Endothelial cell (in vitro differentiated cells): ENCODE results near the gene CHD6. TPM values are rescaled to one million over a fixed set of nuclear protein-coding genes. Genes with fewer than 3 reads are reported as not detected.

Source experiments
- DNase-seq: peaks from one replicate; pipeline ENCODE4 v3.0.0; 2021; ENCODE audit warnings: low spot score
- H3K27ac Mint-ChIP-seq: one replicate; pipeline ENCODE4 v1.8.0; 2021; ENCODE audit warnings: mixed read lengths, inconsistent platforms; ENCODE audit not compliant: unreplicated experiment
- H3K27me3 Mint-ChIP-seq: one replicate; pipeline ENCODE4 v1.8.0; 2021; ENCODE audit warnings: mild to moderate bottlenecking, moderate library complexity, mixed read lengths, inconsistent platforms; ENCODE audit not compliant: unreplicated experiment
- H3K36me3 Mint-ChIP-seq: one replicate; pipeline ENCODE4 v1.8.0; 2021; ENCODE audit warnings: mild to moderate bottlenecking, low read depth, mixed read lengths, inconsistent platforms; ENCODE audit not compliant: unreplicated experiment
- H3K4me1 Mint-ChIP-seq: one replicate; pipeline ENCODE4 v1.8.0; 2021; ENCODE audit warnings: mild to moderate bottlenecking, mixed read lengths, inconsistent platforms; ENCODE audit not compliant: unreplicated experiment
- H3K4me3 Mint-ChIP-seq: one replicate; pipeline ENCODE4 v1.8.0; 2021; ENCODE audit warnings: mild to moderate bottlenecking, mixed read lengths, inconsistent platforms; ENCODE audit not compliant: unreplicated experiment
- H3K9me3 Mint-ChIP-seq: one replicate; pipeline ENCODE4 v1.8.0; 2021; ENCODE audit warnings: mixed read lengths, inconsistent platforms; ENCODE audit not compliant: unreplicated experiment
- total RNA-seq: library from RNA; stranded (reverse); fragmentation: NEBNext Ultra II Directional; extraction: Animal tissue kit (Norgen Biotek cat#: 25700); gene quantifications from one replicate; pipeline ENCODE4 v1.2.1, GENCODE V29; 2021; ENCODE audit not compliant: unreplicated experiment
- TF ChIP-seq, protein P1 (sequence below): fragments of 200-600 bp; sonication (generic); IDR thresholded peaks from one replicate; pipeline ENCODE4 v1.5.0; 2021; ENCODE audit warnings: antibody characterized with exemption; ENCODE audit not compliant: unreplicated experiment

The CHD6 gene
- total RNA-seq, 1 donor from 2014 or later, result 71.8 TPM

DNA sequence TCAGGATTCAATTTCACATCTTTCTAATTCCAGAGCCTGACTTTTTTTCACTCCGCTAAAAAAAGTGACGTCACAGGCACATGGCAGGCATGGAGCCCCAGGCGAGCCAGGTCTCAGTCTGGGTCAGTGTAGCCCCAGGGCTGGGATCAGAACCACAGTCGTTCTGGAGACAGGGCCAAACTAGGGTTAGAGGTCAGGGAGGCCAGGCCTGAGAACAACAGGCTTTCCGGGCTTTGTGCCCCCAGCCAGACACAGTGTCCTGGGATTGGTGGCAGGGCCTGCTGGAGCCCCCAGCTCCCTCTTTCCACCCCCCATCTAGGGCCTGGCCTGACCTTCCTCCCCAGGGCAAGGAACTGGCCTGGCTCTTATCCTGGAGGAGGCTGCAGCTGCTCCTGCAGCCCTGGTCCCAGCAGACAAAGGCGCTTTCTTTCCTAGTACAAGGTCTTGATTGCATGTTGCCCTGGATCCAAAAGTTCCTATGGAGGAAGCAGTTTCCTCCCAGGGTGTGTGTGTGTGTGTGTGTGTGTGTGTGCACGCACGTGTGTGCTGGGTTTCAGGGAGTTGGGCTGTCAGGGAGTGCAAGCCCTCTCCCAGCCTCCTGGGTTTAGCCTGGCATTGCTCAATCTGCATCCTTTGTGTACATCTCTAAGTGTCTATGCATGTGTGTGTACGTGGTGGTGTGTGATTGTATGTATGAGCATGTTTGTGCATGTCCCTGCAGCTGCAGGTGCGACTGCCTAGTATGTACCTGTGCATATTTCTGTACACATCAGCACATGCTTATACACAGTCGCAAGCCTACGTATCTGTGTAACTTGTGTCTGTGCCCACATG lies 225.1 kb downstream of the CHD6 start:
- no peaks in the 10 kb centered on the region for H3K9me3 Mint-ChIP-seq
- DNase-seq, result no peak
- H3K27me3 Mint-ChIP-seq, result peaks cover 9% of the 10 kb centered on the region
- H3K27ac Mint-ChIP-seq, result no peak overlapping the region
- no peak overlapping the region for H3K4me3 Mint-ChIP-seq
- TF ChIP-seq, protein P1, sequence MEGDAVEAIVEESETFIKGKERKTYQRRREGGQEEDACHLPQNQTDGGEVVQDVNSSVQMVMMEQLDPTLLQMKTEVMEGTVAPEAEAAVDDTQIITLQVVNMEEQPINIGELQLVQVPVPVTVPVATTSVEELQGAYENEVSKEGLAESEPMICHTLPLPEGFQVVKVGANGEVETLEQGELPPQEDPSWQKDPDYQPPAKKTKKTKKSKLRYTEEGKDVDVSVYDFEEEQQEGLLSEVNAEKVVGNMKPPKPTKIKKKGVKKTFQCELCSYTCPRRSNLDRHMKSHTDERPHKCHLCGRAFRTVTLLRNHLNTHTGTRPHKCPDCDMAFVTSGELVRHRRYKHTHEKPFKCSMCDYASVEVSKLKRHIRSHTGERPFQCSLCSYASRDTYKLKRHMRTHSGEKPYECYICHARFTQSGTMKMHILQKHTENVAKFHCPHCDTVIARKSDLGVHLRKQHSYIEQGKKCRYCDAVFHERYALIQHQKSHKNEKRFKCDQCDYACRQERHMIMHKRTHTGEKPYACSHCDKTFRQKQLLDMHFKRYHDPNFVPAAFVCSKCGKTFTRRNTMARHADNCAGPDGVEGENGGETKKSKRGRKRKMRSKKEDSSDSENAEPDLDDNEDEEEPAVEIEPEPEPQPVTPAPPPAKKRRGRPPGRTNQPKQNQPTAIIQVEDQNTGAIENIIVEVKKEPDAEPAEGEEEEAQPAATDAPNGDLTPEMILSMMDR, result no peak
- H3K36me3 Mint-ChIP-seq, result no peaks in the 10 kb centered on the region
- H3K4me1 Mint-ChIP-seq, result peaks cover 3% of the 10 kb centered on the region

DNA sequence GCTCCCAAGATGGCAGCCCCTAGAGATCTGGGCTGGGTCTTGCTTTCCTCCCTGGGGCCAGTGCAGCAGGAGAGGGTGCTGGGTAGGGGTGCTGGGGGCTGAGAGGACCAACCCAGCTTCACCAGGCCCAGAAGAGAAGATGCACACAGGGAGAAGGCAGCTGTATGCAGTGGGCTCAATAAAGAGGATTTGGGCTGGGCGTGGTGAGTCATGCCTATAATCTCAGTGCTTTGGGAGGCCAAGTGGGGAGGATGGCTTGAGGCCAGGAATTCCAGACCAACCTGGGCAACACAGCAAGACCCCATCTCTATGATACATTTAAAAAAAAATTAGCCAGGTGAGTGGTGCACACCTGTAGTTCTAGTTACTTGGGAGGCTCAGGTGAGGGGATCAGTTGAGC lies 225.9 kb downstream of the CHD6 start:
- peaks cover 6% of the 10 kb centered on the region for H3K27me3 Mint-ChIP-seq
- no peak overlapping the region for H3K27ac Mint-ChIP-seq
- TF ChIP-seq, protein P1, result no peak
- H3K9me3 Mint-ChIP-seq, result no peaks in the 10 kb centered on the region
- no peak overlapping the region for H3K4me3 Mint-ChIP-seq
- H3K36me3 Mint-ChIP-seq, result no peaks in the 10 kb centered on the region
- no peaks in the 10 kb centered on the region for H3K4me1 Mint-ChIP-seq
- no peak for DNase-seq

DNA sequence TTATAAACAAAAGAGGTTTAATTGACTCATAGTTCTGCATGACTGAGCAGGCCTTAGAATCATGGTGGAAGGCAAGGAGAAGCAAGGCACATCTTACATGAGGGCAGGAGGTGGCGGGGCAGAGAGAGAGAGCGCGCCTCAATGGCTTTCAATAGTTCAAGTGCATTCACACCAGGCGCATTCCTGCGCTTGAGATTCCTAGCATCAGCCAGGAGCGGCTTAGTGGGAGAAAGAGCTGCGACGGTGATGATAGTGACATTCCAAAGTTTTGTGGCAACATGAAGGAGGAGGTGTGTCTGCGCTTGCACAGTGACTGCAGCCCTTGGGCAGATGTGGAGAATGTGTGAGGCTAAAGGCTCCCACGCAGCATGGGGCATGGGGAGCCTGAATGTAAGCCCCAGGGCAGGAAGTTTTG lies 226.6 kb downstream of the CHD6 start:
- Mint-ChIP-seq H3K36me3 (no peaks in the 10 kb centered on the region), H3K27me3 (peaks cover 6% of the 10 kb centered on the region), H3K4me1 (peaks cover 4% of the 10 kb centered on the region), H3K27ac (no peak overlapping the region), H3K9me3 (no peaks in the 10 kb centered on the region), H3K4me3 (no peak overlapping the region)
- DNase-seq, result no peak
- TF ChIP-seq, protein P1, result no peak

DNA sequence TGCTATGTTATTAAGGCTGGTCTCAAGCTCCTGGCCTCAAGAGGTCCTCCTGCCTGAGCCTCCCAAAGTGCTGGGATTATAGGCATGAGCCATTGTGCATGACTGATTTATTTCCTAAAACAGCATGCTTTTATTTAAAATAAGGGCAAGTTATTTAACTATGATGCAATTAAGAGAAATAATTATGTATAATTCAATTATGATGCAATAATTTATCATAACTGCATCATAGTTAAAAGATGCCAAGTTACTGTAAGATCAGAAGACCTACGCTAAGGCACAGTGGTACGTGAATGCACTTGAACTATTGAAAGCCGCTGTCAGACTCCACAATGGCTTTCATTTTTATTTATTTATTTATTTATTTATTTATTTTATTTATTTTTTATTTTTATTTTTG lies 227.3 kb downstream of the CHD6 start:
- H3K9me3 Mint-ChIP-seq, result no peaks in the 10 kb centered on the region
- no peaks in the 10 kb centered on the region for H3K36me3 Mint-ChIP-seq
- DNase-seq, result no peak
- peaks cover 7% of the 10 kb centered on the region for H3K4me1 Mint-ChIP-seq
- peaks cover 7% of the 10 kb centered on the region for H3K27me3 Mint-ChIP-seq
- H3K27ac Mint-ChIP-seq, result no peak overlapping the region
- no peak overlapping the region for H3K4me3 Mint-ChIP-seq
- TF ChIP-seq, protein P1, result no peak

DNA sequence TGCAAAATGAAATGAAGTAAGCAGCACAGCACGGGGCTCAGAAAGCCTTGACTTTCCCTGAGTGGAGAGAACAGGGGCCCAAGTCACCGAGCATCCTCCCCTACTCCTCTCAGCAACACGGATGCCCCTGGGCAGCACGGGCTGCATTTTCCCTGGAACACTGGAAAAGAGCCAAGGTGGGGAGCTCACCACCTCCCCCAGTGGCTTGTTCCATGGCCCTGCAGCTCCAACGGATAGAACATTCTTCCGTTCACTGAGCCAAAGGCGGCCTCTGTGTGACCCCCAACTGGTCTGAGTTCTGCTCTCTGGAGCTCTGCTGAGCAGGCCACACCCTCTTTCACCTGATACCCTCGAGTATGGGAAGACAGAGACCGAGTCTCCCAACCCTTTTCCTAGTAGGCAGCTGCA lies 230.7 kb downstream of the CHD6 start:
- Mint-ChIP-seq H3K27ac (no peak overlapping the region), H3K27me3 (peaks cover 6% of the 10 kb centered on the region), H3K4me1 (peaks cover 7% of the 10 kb centered on the region), H3K9me3 (no peaks in the 10 kb centered on the region), H3K4me3 (no peak overlapping the region), H3K36me3 (no peaks in the 10 kb centered on the region)
- TF ChIP-seq, protein P1, result no peak
- no peak for DNase-seq
